HUES48 (cell line): ENCODE measurements around the gene CCDC170.

Source experiments
- H3K27ac ChIP-seq: one replicate; pipeline ENCODE4 v1.7.0; 2013; ENCODE audit warnings: low read depth, low read length, inconsistent platforms
- H3K27me3 ChIP-seq: 2 replicates; pipeline ENCODE4 v1.6.1; 2013; ENCODE audit warnings: mild to moderate bottlenecking, low read length; ENCODE audit not compliant: control insufficient read depth, insufficient read depth
- H3K36me3 ChIP-seq: 2 replicates; pipeline ENCODE4 v1.6.1; 2013; ENCODE audit warnings: low read length; ENCODE audit not compliant: control insufficient read depth, insufficient read depth
- H3K4me1 ChIP-seq: 2 replicates; pipeline ENCODE4 v1.6.1; 2013; ENCODE audit warnings: mild to moderate bottlenecking, low read length; ENCODE audit not compliant: control insufficient read depth, insufficient read depth
- H3K4me3 ChIP-seq: 2 replicates; pipeline ENCODE4 v1.5.1; 2013; ENCODE audit warnings: mild to moderate bottlenecking, low read depth, low read length
- H3K9ac ChIP-seq: 2 replicates; pipeline ENCODE4 v1.6.1; 2013; ENCODE audit warnings: mild to moderate bottlenecking, low read depth, low read length, moderate library complexity
- H3K9me3 ChIP-seq: 2 replicates; pipeline ENCODE4 v1.6.1; 2013; ENCODE audit warnings: low read length; ENCODE audit not compliant: control insufficient read depth, insufficient read depth

The CCDC170 gene

GRCh38 chr6:151464702-151465101 is 29.1 kb upstream of the CCDC170 start:
- Histone ChIP-seq H3K27ac (no peak overlapping the region), H3K9me3 (no peaks in the 10 kb centered on the region), H3K4me3 (no peak overlapping the region), H3K4me1 (no peaks in the 10 kb centered on the region), H3K36me3 (peaks cover 87% of the 10 kb centered on the region), H3K27me3 (no peaks in the 10 kb centered on the region), H3K9ac (no peak overlapping the region)

- no peak overlapping the region for H3K9ac ChIP-seq
- no peak overlapping the region for H3K27ac ChIP-seq
- H3K4me3 ChIP-seq, result peak overlapping the region; percentile 22; the same call in 1 of the 2 replicates
These were observed 17.9 kb upstream of the CCDC170 start for GRCh38 chr6:151475653-151476523.

GRCh38 chr6:151477726-151478125 is 16.1 kb upstream of the CCDC170 start:
- Histone ChIP-seq H3K27me3 (no peaks in the 10 kb centered on the region), H3K4me1 (peaks cover 5% of the 10 kb centered on the region; the same call in 1 of the 2 replicates), H3K36me3 (no peaks in the 10 kb centered on the region), H3K4me3 (no peak overlapping the region), H3K9me3 (no peaks in the 10 kb centered on the region), H3K9ac (no peak overlapping the region), H3K27ac (no peak overlapping the region)

More at GRCh38 chr6:151475653-151476523, 17.9 kb upstream of the CCDC170 start:
- no peaks in the 10 kb centered on the region for H3K9me3 ChIP-seq
- H3K4me1 ChIP-seq, result peaks cover 5% of the 10 kb centered on the region; the same call in 1 of the 2 replicates
- no peaks in the 10 kb centered on the region for H3K27me3 ChIP-seq
- no peaks in the 10 kb centered on the region for H3K36me3 ChIP-seq

GRCh38 chr6:151478670-151479069 is 15.1 kb upstream of the CCDC170 start:
- Histone ChIP-seq H3K4me3 (no peak overlapping the region), H3K9me3 (no peaks in the 10 kb centered on the region), H3K36me3 (no peaks in the 10 kb centered on the region), H3K27me3 (no peaks in the 10 kb centered on the region), H3K9ac (no peak overlapping the region), H3K4me1 (peaks cover 5% of the 10 kb centered on the region; the same call in 1 of the 2 replicates), H3K27ac (no peak overlapping the region)

GRCh38 chr6:151481786-151482185 is 12.0 kb upstream of the CCDC170 start:
- Histone ChIP-seq H3K27ac (no peak overlapping the region), H3K9ac (no peak overlapping the region), H3K9me3 (no peaks in the 10 kb centered on the region), H3K4me1 (peaks cover 5% of the 10 kb centered on the region; the same call in 1 of the 2 replicates), H3K4me3 (no peak overlapping the region), H3K27me3 (no peaks in the 10 kb centered on the region), H3K36me3 (no peaks in the 10 kb centered on the region)

- Histone ChIP-seq H3K36me3 (no peaks in the 10 kb centered on the region), H3K9ac (no peak overlapping the region), H3K4me3 (no peak overlapping the region), H3K27ac (no peak overlapping the region), H3K4me1 (peaks cover 5% of the 10 kb centered on the region; the same call in 1 of the 2 replicates), H3K9me3 (no peaks in the 10 kb centered on the region), H3K27me3 (no peaks in the 10 kb centered on the region)
These were observed 11.5 kb upstream of the CCDC170 start for GRCh38 chr6:151482290-151482689.

- Histone ChIP-seq H3K4me1 (0 out of 2 replicates have a peak, but pooled peaks cover under 1% of the 10 kb centered on the region), H3K27me3 (no peaks in the 10 kb centered on the region), H3K27ac (no peak overlapping the region), H3K4me3 (no peak overlapping the region), H3K9ac (no peak overlapping the region), H3K36me3 (no peaks in the 10 kb centered on the region), H3K9me3 (no peaks in the 10 kb centered on the region)
These were observed 9.8 kb upstream of the CCDC170 start for GRCh38 chr6:151483994-151484393.

GRCh38 chr6:151488226-151488625 is 5.6 kb upstream of the CCDC170 start:
- Histone ChIP-seq H3K9me3 (no peaks in the 10 kb centered on the region), H3K27me3 (peaks cover 6% of the 10 kb centered on the region), H3K9ac (no peak overlapping the region), H3K4me1 (no peaks in the 10 kb centered on the region), H3K4me3 (no peak overlapping the region), H3K36me3 (no peaks in the 10 kb centered on the region), H3K27ac (no peak overlapping the region)

- Histone ChIP-seq H3K4me3 (no peak overlapping the region), H3K27ac (no peak overlapping the region), H3K9me3 (no peaks in the 10 kb centered on the region), H3K4me1 (peaks cover 5% of the 10 kb centered on the region), H3K9ac (no peak overlapping the region), H3K36me3 (no peaks in the 10 kb centered on the region), H3K27me3 (peaks cover 33% of the 10 kb centered on the region)
These were observed 2.8 kb upstream of the CCDC170 start for GRCh38 chr6:151490996-151491395.

GRCh38 chr6:151493161-151493803 is 535 bp upstream of the CCDC170 start:
- Histone ChIP-seq H3K27me3 (peaks cover 38% of the 10 kb centered on the region), H3K9me3 (no peaks in the 10 kb centered on the region), H3K4me3 (peak overlapping the region; percentile 63), H3K4me1 (peaks cover 10% of the 10 kb centered on the region), H3K9ac (no peak overlapping the region), H3K27ac (no peak overlapping the region), H3K36me3 (no peaks in the 10 kb centered on the region)
